ENCODE results near the gene BCL11B.

BCL11B gene

DNA sequence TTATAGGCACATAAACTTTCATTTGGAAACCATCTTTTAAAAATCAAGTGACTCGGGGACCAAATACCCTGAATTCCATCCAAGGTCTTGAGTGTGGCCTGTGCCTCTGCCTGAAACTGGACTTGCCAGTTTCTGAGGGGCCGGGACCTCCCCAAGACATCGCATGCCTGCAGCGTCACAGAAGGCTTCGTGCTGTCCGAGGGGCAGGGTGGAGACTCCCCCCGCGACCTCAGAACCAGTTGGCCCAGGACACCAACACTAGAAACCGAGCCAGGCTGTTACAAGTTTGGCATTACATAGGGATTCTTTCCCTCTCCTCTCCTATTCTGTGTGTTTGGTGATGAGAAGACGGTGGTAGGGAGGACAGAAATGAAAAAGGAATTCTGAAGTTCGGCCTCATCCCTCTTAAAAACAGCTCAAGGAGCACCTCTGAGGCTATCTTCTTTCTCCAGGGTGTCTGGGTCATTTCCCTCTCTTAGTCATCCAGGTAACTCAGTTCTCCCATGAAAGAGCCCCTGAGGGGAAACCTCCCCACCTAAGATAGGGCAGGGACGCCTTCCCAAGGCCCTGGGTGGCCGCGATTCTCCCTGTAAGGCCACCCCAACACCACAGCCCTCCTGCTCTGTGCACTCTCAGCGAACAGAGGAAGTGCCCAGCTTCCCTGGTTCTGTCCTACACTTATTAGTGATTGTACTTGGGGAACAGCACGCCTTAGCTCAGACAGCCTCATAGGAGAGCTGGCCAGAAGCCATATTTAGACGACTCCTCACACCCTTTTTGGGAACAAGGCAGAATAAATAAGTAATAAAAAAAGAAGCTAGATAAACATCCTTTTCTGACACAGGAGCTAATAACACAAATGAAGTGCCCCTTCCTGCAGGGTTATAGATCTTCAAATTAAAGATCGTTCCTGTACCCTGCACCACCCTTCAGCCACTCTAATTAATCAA, 93.8 kb downstream of the BCL11B start:
- Histone ChIP-seq H3K27me3 (ENCODE audit: control insufficient read depth, insufficient read depth, low read length) (no peaks in the 10 kb centered on the region), H3K27ac (ENCODE audit: low read depth, low read length) (no peak overlapping the region), H3K4me3 (ENCODE audit: low read length) (no peak overlapping the region), H3K36me3 (ENCODE audit: control insufficient read depth, insufficient read depth, low read length) (no peaks in the 10 kb centered on the region), H3K9ac (ENCODE audit: low read length) (no peak overlapping the region), H3K4me1 (ENCODE audit: control insufficient read depth, insufficient read depth, low read length) (no peaks in the 10 kb centered on the region)

DNA sequence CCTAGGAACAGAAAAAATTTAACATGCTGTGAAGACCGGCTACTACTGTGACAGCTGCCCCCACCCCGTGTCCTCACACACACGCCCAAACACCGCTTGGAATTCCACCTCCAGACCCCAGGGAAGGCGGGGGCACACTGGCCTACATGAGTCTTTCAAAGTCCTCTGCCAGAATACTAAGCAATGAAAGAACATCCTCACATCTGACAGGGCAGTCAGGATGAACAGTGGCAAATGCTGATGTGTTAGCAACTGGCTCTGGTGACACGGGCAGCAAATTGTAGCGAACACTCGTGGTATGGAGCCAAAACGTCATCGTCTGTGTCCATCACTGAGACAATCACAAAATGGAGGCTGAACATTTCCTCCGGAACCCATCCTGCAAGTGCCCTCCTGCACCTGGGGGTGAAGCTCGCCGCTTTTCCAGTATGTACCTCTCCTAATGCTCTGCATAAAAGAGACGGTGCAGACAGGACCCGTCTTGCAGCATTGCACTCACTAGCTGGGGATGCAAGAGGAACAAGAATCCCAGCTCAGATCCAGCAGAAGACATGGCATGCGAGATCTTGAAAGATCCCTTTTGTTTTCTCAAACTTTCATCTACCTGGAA, 94.8 kb downstream of the BCL11B start:
- Histone ChIP-seq H3K27ac (ENCODE audit: low read depth, low read length) (no peak overlapping the region), H3K36me3 (ENCODE audit: control insufficient read depth, insufficient read depth, low read length) (no peaks in the 10 kb centered on the region), H3K4me1 (ENCODE audit: control insufficient read depth, insufficient read depth, low read length) (no peaks in the 10 kb centered on the region), H3K9ac (ENCODE audit: low read length) (no peak overlapping the region), H3K27me3 (ENCODE audit: control insufficient read depth, insufficient read depth, low read length) (no peaks in the 10 kb centered on the region), H3K4me3 (ENCODE audit: low read length) (no peak overlapping the region)

DNA sequence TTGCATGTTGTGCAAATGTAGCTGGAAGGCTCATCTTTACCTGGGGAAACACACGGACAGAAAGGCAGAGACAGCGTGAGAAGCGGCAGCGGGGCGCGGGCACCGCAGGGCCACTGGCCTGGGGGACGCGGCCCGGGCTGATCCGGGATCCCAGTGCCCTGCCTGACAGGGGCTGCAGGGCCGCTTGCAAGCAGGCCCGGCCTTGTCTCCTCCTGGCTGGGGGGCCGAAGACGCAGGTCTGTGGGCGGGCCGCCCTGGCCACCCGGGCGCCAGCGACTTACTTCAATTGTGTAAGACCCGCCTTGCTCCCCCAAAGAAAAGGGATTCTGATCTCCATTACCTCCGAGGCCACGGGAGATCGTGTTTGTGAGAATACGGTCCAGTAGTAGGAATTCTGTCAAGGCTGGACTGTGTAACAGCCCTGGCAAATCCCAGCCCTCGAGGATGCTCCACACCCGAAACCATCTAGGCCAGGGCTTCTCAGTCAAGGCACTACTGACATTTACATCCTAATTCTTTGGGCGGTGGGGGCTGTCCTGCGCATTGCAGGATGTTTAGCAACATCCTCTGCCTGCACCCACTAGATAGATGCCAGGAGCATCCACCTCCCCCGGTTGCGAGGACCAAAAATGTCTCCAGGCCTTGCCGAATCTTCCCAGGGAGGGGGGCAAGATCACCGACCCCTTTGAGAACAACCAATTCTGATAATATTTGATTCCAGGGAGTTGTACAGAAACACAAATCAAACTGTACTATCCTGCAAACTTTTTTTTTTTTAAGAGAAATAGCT, 95.6 kb downstream of the BCL11B start:
- Histone ChIP-seq H3K36me3 (ENCODE audit: control insufficient read depth, insufficient read depth, low read length) (no peaks in the 10 kb centered on the region), H3K4me1 (ENCODE audit: control insufficient read depth, insufficient read depth, low read length) (no peaks in the 10 kb centered on the region), H3K9ac (ENCODE audit: low read length) (no peak overlapping the region), H3K4me3 (ENCODE audit: low read length) (no peak overlapping the region), H3K27ac (ENCODE audit: low read depth, low read length) (no peak overlapping the region), H3K27me3 (ENCODE audit: control insufficient read depth, insufficient read depth, low read length) (no peaks in the 10 kb centered on the region)

DNA sequence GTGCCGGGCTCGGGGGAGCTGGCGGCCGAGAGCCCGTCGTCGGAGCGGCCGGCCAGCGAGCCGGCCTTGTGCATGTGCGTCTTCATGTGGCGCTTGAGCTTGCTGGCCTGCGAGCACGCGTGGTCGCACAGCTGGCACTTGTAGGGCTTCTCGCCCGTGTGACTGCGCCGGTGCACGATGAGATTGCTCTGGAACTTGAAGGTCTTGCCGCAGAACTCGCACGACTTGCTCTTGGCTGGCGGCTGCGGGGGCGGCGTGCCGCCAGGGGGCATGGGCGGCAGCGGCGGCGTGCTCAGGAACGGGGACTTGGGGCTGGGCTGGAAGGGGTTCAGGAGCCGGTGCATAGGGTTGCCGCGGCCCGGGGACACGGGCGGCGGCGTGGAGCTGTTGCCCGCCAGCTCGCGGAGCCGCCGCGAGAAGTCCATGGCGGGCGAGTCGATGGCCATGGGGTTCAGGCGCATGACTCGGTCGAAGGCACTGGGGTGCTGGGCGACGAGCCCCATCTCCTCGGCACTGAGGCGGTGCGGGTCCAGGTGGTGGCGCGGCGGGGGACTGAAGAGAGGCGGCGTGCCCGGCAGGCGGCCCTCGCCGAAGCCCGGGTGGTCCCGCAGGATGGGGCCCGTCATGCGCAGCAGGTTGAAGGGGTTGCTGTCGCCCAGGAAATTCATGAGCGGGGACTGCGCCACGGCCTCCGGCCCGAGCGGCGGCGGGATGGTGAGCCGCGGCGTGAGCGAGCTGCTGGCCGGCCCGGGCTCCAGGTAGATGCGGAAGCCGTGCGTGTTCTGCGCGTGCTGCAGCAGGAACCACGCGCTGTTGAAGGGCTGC, 96.5 kb downstream of the BCL11B start:
- Histone ChIP-seq H3K36me3 (ENCODE audit: control insufficient read depth, insufficient read depth, low read length) (no peaks in the 10 kb centered on the region), H3K27me3 (ENCODE audit: control insufficient read depth, insufficient read depth, low read length) (no peaks in the 10 kb centered on the region), H3K9ac (ENCODE audit: low read length) (no peak overlapping the region), H3K4me1 (ENCODE audit: control insufficient read depth, insufficient read depth, low read length) (no peaks in the 10 kb centered on the region), H3K4me3 (ENCODE audit: low read length) (no peak overlapping the region), H3K27ac (ENCODE audit: low read depth, low read length) (no peak overlapping the region)

DNA sequence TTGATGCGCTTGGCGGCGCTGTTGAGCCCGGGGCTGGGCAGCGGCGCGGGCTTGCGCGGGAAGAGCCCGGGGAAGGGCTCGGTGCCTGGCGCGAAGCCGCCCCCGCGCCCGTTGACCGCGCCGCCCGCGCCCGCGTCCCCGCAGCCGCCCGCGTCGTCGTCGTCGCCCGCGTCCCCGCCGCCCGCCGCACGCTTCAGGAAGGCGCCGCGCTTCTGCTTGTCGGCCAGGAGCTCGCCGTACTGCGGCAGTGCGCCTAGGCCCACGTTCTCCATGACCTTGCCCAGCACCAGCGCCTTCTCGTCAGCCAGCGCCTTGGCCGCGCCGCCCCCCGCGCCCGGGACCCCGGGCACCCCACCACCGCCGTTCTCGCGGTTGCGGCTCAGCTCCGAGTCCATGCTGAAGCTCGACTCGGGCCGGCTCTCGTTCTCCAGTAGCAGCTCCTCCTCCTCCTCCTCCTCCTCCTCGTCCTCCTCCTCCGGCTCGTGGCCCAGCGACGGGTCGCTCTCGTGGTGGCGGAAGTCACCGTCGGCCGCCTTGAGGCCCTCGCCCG, 97.2 kb downstream of the BCL11B start:
- Histone ChIP-seq H3K36me3 (ENCODE audit: control insufficient read depth, insufficient read depth, low read length) (no peaks in the 10 kb centered on the region), H3K4me3 (ENCODE audit: low read length) (no peak overlapping the region), H3K27me3 (ENCODE audit: control insufficient read depth, insufficient read depth, low read length) (no peaks in the 10 kb centered on the region), H3K9ac (ENCODE audit: low read length) (no peak overlapping the region), H3K4me1 (ENCODE audit: control insufficient read depth, insufficient read depth, low read length) (no peaks in the 10 kb centered on the region), H3K27ac (ENCODE audit: low read depth, low read length) (no peak overlapping the region)

DNA sequence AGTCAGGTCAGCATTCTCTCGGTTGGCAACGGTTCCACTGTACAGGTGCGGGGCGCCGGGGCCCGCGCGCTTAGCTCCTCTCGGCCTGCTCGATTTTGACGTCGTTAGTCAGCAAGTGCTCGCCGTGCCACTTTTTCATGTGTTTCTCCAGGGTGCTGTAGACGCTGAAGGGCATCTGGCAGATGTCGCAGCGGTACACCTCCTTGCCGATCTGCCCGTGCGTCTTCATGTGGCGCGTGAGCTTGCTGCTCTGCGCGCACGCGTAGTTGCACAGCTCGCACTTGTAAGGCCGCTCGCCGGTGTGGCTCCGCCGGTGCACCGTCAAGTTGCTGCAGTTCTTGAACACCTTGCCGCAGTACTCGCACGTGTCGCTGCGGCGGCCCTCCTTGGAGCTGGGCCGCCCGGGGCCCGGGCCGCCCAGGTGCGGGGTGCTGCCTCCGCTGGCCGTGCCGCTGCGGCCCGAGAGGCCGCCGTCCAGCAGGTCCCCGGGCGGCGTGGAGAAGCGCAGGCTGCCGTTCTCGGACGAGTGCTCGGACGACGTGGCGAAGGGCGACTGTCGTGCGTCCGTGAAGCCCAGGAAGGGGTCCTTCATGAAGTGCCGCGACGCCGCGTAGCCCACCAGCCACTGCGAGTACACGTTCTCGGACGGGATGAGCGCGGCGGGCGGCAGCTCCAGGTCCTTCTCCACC, 97.8 kb downstream of the BCL11B start:
- H3K4me1 ChIP-seq (ENCODE audit: control insufficient read depth, insufficient read depth, low read length), result no peaks in the 10 kb centered on the region
- H3K9ac ChIP-seq (ENCODE audit: low read length), result no peak overlapping the region
- H3K27me3 ChIP-seq (ENCODE audit: control insufficient read depth, insufficient read depth, low read length), result no peaks in the 10 kb centered on the region
- no peak overlapping the region for H3K4me3 ChIP-seq (ENCODE audit: low read length)
- H3K36me3 ChIP-seq (ENCODE audit: control insufficient read depth, insufficient read depth, low read length), result no peaks in the 10 kb centered on the region
- H3K27ac ChIP-seq (ENCODE audit: low read depth, low read length), result no peak overlapping the region

DNA sequence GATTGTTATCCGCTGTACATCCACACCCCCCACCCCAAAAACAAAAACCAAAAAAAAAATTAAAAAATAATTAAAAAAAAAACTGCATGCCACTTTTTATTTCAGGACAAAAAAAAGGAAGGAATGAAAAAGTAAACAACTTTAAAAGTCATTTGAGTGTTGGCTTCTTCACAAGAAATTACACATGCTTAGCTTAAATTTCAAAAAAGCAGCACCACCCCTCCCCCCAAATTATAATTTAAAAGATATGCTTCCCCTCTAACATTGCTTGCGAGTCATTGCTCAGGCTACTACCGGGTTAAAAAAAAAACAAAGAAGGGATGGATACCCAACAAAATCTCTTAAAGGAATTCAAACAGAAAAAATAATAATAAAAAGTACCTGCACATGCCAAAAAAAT, 98.5 kb downstream of the BCL11B start:
- H3K27ac ChIP-seq (ENCODE audit: low read depth, low read length), result no peak overlapping the region
- no peaks in the 10 kb centered on the region for H3K4me1 ChIP-seq (ENCODE audit: control insufficient read depth, insufficient read depth, low read length)
- no peak overlapping the region for H3K9ac ChIP-seq (ENCODE audit: low read length)
- H3K4me3 ChIP-seq (ENCODE audit: low read length), result no peak overlapping the region
- no peaks in the 10 kb centered on the region for H3K27me3 ChIP-seq (ENCODE audit: control insufficient read depth, insufficient read depth, low read length)
- no peaks in the 10 kb centered on the region for H3K36me3 ChIP-seq (ENCODE audit: control insufficient read depth, insufficient read depth, low read length)

DNA sequence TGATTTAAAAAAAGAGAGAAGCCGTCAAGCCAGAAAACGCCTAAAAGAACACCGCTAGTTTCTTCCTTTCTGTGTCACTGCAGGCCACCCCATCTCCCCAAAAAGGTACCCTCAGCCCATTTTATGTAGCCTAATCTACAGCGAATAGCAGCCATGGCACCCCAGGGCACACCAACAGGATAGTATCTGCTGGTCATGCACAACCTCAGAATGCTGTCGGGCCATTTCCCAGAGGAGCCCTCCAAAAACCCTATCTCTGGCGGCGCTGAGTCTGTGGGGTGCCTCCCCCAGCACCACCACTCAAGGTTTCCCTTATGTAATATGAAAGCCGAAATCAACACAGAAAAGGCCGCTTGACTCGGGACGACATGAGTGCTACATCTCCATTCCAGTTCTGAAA, 98.9 kb downstream of the BCL11B start:
- Histone ChIP-seq H3K4me3 (ENCODE audit: low read length) (no peak overlapping the region), H3K4me1 (ENCODE audit: control insufficient read depth, insufficient read depth, low read length) (no peaks in the 10 kb centered on the region), H3K27ac (ENCODE audit: low read depth, low read length) (no peak overlapping the region), H3K27me3 (ENCODE audit: control insufficient read depth, insufficient read depth, low read length) (no peaks in the 10 kb centered on the region), H3K9ac (ENCODE audit: low read length) (no peak overlapping the region), H3K36me3 (ENCODE audit: control insufficient read depth, insufficient read depth, low read length) (no peaks in the 10 kb centered on the region)

DNA sequence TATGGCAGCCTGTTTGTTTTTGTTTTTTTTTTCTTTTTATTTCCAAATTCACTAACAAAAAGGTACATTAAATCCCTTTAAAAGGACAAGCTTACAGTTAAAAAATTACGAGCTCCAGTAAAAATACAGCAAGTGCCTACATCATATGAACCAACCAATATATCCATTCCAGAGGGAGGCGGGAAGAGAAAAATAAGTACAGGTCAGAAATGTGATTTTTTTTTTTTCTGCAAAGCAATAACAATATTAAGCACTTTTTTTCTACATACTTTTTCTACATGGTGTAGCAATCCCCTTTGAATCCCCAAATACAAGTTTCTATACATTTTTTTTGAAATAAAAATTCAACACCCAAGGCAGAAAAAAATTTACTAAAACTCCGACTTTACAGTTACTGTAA, 100.6 kb downstream of the BCL11B start:
- H3K4me3 ChIP-seq (ENCODE audit: low read length), result no peak overlapping the region
- H3K4me1 ChIP-seq (ENCODE audit: control insufficient read depth, insufficient read depth, low read length), result no peaks in the 10 kb centered on the region

DNA sequence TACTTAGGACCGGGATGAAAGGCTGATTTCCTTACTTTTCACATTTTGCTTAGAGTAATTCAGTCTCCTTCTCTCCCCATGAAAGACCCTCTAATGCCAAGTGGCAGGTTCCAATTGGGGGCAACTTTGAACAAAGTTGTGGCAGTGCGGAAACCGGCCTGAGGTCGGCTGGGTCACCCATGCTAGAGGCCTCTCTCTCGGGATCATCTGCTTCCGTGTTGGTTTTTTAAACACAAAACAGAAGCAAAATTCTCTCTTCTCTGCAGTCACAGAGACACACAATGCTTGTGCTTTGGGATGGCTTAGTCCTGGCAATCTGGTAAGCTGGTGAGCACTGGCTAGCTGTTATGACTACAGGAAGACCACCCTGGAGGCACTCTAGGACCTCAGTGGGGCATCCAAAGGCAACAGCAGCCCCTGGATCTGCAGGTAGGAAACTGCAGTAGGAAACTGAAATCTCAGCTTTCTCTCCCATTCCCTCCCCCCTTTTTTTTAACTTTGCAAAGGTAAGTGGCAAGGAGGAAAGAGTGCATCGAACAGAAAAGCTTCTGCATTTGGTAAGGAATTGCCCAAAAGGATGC, 102.1 kb downstream of the BCL11B start:
- H3K9ac ChIP-seq (ENCODE audit: low read length), result no peak overlapping the region
- no peaks in the 10 kb centered on the region for H3K4me1 ChIP-seq (ENCODE audit: control insufficient read depth, insufficient read depth, low read length)
- no peak overlapping the region for H3K4me3 ChIP-seq (ENCODE audit: low read length)
- H3K27me3 ChIP-seq (ENCODE audit: control insufficient read depth, insufficient read depth, low read length), result no peaks in the 10 kb centered on the region
- no peaks in the 10 kb centered on the region for H3K36me3 ChIP-seq (ENCODE audit: control insufficient read depth, insufficient read depth, low read length)
- H3K27ac ChIP-seq (ENCODE audit: low read depth, low read length), result no peak overlapping the region

More for the DNA sequence above, 100.6 kb downstream of the BCL11B start:
- no peaks in the 10 kb centered on the region for H3K27me3 ChIP-seq (ENCODE audit: control insufficient read depth, insufficient read depth, low read length)
- H3K27ac ChIP-seq (ENCODE audit: low read depth, low read length), result no peak overlapping the region
- no peaks in the 10 kb centered on the region for H3K36me3 ChIP-seq (ENCODE audit: control insufficient read depth, insufficient read depth, low read length)
- no peak overlapping the region for H3K9ac ChIP-seq (ENCODE audit: low read length)

DNA sequence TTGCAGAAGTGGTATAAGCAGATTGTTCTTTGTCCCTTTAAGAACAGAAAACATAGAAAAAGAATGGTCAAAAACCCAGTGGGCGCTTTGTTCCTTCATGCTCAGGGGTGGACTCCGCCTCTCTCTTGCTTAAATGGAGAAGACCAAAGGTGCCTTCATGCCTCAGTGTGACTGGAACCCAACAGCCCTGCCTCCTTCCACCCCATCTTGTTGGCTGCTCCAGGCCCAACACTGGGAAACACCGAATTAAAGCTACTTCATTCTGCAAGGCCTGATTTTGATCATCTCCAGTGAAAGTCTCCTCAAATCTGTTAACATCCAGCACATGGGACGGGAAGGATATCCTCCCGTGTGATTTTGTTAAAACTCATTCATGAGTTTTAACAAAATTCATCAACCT, 103.7 kb downstream of the BCL11B start:
- Histone ChIP-seq H3K9ac (ENCODE audit: low read length) (no peak overlapping the region), H3K4me3 (ENCODE audit: low read length) (no peak overlapping the region), H3K27me3 (ENCODE audit: control insufficient read depth, insufficient read depth, low read length) (no peaks in the 10 kb centered on the region), H3K36me3 (ENCODE audit: control insufficient read depth, insufficient read depth, low read length) (no peaks in the 10 kb centered on the region), H3K4me1 (ENCODE audit: control insufficient read depth, insufficient read depth, low read length) (no peaks in the 10 kb centered on the region), H3K27ac (ENCODE audit: low read depth, low read length) (no peak overlapping the region)

All from rectal smooth muscle tissue (tissue), 1 donor.